ENCODE results near the gene FIP1L1.
"Not testable (repeated sequence)": the region's sequence is repeated elsewhere in the genome, so short reads cannot be mapped to it uniquely, and the experiment has no call there.

Gene FIP1L1, protein sequence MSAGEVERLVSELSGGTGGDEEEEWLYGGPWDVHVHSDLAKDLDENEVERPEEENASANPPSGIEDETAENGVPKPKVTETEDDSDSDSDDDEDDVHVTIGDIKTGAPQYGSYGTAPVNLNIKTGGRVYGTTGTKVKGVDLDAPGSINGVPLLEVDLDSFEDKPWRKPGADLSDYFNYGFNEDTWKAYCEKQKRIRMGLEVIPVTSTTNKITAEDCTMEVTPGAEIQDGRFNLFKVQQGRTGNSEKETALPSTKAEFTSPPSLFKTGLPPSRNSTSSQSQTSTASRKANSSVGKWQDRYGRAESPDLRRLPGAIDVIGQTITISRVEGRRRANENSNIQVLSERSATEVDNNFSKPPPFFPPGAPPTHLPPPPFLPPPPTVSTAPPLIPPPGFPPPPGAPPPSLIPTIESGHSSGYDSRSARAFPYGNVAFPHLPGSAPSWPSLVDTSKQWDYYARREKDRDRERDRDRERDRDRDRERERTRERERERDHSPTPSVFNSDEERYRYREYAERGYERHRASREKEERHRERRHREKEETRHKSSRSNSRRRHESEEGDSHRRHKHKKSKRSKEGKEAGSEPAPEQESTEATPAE

DNA sequence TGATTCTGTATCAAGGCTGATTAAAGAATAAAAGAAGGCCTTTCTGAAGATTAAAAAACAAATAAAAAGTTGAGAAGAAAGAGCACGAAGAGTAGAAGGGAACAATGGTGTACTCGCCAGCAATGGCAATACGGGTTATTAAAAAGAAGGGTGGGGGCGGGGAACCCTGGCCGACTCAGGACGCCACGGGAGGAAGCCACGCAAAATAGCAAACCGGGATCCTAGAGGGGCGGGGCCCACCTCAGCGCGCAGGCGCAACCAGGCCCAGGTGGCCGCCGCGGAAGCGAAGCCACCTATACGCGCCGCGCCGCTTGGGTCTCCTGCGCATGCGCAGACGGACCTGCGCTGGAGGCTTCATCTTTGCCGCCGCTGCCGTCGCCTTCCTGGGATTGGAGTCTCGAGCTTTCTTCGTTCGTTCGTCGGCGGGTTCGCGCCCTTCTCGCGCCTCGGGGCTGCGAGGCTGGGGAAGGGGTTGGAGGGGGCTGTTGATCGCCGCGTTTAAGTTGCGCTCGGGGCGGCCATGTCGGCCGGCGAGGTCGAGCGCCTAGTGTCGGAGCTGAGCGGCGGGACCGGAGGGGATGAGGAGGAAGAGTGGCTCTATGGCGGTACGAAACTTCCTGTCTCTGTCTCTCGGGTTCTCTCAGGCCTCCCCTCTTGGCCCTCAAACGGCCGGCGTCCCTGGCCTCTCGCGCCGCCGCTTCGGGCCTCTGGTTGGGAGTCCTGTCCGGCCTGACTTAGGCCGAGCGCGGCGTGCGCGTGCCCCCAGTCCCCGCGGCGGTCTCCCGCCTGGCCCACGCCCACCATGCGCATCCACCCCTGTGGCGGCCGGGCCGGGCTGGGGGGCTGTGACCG, at the start of gene FIP1L1:
Gene FIP1L1, plus strand, starts transcription at position 323 of the 852 bp plus-strand sequence. Its CDS starts 198 bp downstream, at position 521.
- peak; percentile 62 for DNase-seq

DNA sequence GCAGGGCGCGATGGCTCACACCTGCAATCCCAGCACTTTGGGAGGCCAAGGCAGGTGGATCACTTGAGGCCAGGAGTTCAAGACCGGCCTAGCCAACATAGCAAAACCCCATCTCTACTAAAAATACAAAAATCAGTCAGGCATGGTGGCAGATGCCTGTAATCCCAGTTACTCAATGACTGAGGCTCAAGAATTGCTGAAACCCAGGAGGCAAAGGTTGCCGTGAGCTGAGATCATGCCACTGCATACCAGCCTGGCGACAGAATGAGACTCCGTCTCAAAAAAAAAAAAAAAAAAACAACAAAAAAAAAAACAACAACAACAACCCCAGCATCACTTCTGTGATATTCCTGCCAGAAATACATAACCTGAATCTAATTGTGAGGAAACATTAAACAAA, 42.5 kb upstream of the FIP1L1 start:
- DNase-seq: not testable (repeated sequence)

DNA sequence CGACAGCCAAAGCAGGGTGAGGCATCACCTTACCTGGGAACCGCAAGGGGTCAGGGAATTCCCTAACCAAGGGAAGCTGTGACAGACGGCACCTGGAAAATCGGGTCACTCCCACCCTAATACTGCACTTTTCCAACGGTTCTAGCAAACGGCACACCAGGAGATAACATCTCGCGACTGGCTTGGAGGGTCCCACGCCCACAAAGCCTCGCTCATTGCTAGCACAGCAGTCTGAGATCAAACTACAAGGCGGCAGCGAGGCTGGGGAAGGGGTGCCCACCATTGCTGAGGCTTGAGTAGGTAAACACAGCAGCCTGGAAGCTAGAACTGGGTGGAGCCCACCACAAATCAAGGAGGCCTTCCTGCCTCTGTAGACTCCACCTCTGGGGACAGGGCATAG, 37.3 kb upstream of the FIP1L1 start:
- DNase-seq: not testable (repeated sequence)

DNA sequence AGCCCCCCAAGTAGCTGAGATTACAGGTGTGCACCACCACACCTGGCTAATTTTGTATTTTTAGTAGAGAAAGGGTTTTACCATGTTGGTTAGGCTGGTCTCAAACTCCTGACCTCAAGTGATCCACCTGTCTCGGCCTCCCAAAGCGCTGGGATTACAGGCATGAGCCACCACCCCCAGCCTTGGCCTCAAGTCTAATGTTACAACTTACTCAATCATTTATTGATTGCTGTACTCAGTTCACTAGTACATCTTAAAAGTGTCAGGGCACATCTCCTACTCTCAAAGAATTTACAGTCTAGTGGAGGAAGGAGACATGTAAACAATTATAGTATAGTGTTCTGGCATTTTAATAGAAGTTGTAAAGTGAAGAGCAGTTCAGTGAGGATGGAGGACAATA, 31.0 kb upstream of the FIP1L1 start:
- not testable (repeated sequence) for DNase-seq

DNA sequence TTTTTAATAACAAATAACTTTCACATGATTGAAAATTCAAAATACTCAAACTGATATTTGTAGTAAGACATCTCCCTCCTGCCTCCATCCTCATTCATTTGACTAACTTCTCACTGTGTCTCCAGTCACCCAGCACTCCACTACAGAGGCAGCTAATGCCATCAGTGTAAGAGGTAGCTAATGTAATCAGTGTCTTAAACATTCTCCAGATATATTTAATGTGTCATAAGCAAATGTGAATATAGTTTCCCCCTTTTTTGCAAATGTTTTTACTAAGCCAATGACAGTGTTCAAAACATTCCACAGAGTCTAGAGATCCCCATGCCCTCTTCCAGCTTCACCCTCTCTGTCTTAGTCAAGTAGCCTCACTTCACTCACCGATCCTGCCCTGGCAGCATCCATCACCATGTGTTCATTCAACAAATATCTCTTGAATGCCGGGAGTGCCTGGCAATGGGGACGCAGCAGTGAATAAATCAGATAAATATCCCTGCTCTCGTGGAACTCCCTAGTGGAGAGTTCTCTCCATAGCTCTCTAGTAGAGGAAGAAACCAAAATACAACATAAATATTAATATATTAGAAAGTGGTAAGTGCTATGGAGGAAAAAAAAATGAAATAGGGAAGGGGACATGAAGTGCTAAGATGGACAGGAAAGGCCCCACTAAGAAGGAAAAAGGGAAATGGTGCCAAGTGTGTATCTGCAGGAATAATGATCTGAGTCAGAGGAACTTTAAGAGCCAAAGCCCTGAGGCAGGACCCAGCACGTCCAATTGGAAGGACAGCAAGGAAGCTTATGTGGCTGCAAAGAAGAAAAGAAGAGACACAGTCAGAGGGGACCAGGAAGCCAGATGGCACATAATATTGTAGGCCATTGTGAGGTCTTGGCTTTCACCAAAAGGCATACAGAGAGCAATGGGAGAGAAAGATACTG, 30.3 kb upstream of the FIP1L1 start:
- no peak for DNase-seq

DNA sequence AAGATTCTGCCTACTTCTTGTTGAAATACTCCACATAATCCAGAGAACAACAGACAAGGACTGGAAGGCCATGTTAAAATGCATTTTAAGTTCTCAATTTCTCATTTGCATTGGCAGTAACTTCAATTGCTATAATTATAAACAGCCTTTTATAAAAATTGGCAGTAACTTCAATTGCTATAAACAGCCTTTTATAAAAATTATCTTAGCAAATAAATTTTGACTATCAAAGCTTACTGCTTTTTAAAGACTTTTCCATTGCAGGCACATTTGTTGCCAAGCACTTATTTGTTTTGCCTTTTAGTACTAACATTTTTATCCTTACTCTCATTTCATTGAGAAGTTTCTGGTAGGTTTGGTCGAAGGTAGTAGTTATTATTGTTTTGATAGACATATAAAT, 29.4 kb upstream of the FIP1L1 start:
- DNase-seq: no peak

DNA sequence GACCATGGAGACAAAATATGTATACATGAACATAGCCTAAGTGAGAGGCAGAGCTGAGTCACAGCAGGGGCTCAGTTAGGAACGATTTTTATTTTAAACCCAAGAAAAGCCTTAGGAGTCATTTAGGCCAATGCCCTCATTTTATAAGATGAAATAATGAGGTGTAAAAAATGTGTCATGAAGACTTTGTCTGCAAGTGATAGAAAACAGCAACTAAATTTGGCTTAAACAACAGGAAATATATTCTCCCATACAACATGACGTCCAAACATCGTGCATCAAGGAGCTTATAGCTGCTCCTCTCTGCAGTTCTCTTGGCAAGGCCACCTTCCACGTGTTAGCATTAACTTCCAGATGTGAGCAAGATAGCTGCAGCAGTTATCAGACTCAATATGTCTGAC, 28.4 kb upstream of the FIP1L1 start:
- no peak for DNase-seq

DNA sequence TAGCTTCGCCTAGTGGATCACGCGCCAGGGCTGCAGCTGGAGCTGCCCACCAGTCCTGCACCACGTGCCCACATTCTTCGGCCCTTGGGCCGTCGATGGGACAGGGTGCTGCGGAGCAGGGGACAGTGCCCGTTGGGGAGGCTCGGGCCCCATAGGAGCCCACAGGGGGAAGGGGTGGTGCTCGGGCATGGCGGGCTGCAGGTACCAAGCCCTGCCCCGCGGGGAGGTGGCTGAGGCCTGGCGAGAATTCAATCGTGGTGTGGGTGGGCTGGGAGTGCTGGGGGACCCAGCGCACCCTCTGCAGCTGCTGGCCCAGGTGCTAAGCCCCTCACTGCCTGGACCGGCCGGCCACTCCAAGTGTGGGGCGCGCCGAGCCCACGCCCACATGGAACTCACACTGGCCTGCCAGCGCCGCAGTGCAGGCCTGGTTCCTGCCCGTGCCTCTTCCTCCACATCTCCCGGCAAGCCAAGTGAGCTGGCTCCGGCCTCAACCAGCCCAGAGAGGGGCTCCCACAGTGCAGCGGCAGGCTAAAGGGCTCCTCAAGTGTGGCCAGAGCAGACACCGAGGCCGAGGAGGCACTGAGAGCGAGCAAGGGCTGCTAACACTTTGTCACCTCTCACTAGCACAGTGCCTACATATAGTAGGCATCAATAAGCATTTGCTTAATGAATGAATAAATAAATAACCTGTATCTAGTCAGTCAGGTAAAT, 23.3 kb upstream of the FIP1L1 start:
- DNase-seq: no peak

DNA sequence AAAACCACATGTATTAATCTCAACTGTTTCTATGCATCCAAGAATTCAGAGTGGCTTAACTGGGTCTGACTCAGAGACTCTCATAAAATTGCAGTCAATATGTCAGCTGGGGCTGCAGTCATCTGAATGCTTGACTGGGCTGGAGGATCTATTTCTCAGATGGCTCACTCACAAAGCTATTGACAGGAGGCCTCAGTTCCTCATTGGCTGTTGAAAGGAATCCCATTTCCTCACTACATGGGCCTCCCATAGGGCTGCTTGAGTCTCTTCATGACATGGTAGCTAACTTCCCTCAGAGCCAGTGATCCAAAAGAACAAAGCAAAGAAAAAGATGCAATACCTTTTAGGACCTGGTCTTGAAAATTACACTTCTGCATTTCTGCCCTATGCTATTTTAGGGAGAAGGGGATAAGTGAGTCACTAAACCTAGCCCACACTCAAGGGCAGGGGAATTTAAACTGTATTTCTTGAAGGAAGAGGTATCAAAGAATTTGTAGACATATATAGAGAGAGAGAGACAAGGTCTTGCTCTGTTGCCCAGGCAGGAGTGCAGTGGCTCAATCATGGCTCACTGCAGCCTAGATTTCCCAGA, 21.4 kb upstream of the FIP1L1 start:
- DNase-seq: no peak

DNA sequence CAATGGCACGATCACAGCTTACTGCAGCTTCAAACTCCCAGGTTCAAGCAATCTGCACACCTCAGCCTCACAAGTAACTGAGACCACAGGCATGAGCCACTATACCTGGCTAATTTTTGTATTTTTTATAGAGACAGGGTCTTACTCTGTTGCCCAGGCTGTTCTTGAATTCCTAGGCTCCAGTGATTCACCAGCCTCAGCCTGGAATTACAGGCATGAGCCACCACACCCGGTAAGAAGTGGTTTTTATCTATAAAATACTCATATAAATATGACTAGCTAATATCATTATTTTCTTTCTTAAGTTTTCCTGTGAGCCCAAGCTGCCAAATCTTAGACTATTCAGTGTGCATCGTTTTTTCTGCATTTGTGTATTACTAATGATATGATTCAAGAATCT, 16.0 kb upstream of the FIP1L1 start:
- DNase-seq: no peak

DNA sequence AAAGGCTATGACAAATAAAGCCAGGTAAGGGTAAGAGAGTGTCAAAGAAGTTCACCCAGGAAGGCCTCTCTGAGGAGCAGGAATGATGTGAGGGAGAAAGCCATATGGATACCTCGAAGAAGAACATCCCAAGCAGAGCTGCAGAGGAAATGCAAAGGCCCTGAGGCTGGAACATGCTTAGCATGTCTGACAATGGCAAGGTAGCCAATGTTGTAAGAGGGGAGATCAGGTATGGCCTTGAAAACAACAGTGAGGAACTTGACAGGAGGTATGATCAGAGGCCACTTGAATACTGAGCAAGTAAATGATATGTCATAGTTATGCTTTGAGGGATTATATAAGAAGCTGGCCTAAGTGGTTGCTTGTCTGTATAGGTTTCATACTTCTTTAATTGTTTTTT, 15.3 kb upstream of the FIP1L1 start:
- no peak for DNase-seq

DNA sequence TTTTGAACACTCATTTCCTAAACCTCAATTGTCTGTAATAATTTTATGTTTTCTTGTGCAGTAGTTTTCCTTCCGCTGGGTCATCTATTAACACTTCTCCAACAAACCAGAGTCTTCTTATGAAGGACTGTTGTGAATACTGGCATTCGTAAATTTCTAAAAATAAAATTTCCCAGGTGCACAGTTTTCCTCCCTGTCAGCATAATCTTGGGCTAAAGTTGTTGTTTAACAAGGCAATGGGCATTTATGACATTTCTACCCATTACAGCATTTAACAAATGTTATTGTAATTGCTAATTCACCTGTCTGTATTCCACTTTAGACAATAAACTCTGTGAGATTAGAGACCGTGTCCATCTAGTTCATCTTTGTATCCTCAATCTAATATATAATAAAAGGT, 12.8 kb upstream of the FIP1L1 start:
- no peak for DNase-seq

DNA sequence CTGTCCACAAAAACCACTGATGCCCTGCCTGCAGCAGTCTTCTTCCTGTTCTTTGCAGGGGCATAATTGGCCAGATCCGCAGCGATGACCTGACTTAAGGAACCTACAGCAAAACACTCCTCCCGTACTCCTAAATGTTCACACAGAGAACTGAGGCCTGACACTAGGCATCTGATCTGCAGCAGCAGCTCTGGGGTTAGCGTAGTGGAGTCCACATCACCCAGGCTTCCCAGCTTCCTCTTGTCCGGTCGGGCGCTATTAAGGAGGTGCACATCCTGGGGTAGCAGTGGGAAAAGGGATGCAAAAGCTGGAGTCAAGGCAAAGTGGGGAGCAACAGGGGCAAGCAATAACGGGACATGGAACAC, 12.3 kb upstream of the FIP1L1 start:
- DNase-seq: no peak

DNA sequence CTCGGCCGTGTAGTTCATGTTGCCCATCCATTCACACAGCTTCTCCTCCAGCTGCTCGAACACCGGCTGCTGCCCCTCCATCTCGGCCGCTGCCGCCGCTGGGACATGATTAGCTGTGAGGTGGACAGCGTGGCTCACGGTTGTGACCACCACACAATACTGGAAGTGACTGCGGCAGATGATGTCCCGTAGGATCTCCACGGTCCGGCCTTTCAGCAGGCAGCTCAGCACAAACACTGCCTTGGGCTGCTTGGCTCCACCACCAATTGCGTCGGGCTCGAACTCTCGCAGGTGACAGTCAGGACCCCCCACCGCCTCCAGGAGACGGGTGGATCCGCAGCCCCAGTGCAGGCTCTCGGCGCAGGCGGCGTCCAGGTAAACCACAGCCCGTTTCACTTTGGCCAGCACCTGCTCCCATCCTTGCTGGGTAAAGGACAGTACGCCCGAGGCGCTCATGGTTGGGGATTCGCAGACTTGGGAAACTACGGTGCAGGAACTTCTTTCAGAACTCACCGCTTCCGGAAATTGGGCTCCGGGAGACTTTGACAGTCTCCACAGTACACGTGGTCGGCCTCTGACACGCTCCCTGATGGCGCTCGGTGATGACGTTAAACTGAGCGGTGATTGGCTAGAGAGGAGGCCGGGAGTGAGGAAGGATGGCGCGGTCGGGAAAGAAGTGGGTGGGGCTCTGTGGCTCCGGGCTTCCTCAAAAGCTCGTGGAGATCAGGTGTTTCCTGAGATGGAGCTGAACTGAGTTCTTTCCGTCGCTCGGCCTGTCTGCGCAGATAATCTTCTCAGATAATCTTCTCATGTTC, 11.7 kb upstream of the FIP1L1 start, which contains the start of gene SCFD2:
Gene SCFD2, minus strand, starts transcription at position 576 of the 815 bp plus-strand sequence.
- DNase-seq: peak; percentile 88

DNA sequence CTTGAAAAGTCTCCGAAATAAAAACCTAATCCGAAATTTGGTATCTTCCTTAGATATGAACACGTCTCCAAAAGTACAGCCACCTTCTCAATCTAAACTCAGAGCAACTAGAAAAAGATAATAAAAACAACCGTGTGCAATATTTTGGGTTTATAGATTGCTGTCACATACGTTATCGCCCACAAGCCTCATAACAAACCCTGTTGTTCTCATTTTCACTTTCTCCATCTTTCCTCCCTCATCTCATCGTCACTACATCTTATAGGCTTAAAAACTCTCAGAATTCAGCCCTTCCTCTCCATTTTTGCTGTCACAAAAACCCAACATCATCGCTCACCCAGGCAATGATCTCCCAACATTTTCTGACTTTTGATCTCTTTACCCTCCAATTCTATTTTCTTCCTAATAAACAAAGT, 11.1 kb upstream of the FIP1L1 start:
- DNase-seq: no peak

DNA sequence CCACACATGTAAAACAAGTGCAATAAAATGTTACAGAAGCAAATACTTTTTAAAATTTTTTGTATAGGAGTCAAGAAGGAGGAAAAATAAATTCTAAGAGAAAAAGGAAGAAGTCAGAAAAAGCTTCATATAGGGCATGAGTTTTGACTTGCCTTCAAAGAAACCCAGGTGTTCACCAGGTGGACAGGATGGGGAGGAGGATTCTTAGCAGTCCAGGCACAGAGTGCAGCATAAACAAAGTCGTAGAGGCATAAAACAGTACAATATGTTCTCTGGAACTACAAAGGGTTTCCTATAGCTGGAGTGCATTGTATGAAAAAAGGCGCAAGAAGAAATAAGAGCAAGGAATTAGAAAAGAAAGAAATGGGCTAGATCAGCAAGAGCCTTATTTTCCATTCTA, 9.7 kb upstream of the FIP1L1 start:
- DNase-seq: no peak

DNA sequence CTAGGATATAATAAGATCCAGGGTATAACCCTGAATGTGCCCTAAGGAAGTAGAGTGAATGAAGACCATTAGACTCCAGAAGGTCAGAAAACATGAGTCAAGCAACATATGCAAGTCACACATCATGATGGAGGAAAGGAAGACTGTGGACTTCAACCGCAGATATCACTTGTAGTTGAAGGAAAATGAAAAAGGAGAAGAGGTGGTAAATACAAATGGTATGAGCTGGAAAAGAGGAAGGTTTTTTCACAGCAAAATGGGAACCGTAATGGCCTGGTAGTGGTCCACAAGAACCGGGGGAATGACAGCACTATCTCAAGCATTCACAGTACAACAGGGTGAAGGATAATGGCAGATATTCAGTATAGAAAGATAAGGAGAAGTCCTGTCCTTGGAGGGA, 6.4 kb upstream of the FIP1L1 start:
- no peak for DNase-seq

DNA sequence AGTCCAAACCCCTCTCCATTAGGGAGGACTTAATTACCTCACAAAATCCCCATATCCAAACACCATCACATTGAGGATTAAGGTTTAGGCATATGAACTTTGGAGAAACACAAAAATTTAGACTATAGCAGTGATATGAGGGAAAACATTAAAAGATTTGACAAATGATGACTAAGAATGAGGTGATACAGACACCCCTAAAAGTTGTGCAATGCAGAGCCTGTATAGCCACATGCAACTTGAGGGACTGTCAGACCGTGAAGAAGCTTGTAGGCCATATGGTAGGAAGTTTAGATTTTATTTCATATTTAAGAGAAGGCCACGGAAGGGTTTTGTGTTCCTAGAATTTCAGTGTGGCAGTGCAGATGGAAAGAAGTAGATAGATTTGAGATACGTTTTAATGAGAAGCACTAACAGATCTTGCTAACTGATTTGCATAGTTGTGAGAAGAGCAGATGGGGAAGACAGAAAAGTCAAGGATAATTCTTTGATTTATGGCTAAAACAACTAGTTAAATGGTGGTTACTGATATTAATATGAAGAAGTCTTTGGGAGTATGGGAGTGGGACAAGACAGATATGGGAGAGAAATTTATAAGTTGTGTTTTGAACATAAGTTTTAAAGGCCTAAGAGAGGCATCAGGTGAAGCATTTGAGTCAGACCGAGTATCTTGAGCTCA, 5.5 kb upstream of the FIP1L1 start:
- no peak for DNase-seq

DNA sequence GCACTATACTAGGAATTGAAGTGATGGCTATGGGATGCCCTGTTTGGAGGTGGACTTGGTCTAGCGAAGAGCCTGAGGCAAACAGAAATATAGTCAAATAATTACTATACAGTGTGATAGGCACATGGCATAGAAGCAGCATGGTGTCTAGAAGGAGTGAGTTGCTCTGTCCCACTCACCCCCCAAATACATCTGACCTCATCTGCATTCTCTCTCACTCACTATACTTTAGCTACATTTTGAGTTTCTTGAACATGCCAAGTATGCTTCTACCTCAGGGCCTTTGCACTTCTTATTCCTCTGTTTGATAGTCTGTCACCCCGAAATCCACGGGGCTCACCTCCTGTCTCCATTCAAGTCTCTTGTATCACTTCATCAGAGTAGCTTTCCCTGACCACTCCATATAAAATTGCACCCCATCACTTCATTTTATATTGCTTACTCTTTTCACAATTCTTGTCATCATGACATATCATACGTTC, 2.6 kb upstream of the FIP1L1 start:
- DNase-seq: no peak

DNA sequence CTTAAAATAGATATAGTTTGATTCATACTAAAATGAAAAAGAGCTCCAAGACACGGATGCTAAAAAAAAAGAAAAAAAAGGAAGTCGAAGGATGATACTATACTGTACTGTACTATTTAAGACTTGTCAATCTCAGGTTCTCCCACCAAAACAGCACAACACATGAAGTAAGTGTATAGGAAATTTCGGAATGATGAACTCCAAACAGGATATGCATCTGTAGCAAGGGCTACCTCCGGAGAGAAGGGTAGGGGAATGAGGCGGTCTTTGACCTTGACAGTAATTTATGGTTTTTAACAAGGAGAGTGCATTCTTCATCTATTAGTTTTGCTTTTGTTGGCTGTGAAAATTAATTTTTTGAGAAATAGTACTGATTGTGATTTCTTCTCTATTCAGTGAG, 541 bp upstream of the FIP1L1 start:
- no peak for DNase-seq
